HCT116 (cell line): ENCODE data around the gene MAP4K4.

Experiments
- POLR2A ChIP-seq: IDR thresholded peaks from 2 replicates; pipeline ENCODE4 v1.7.0; 2011; ENCODE audit warnings: borderline replicate concordance; ENCODE audit not compliant: insufficient read depth, insufficient read length; ENCODE audit errors: extremely low read depth
- POLR2AphosphoS5 ChIP-seq: IDR thresholded peaks from 2 replicates; pipeline ENCODE4 v1.6.1; 2011; ENCODE audit warnings: mild to moderate bottlenecking, low read depth, low read length, moderate library complexity
- SP1 ChIP-seq: IDR thresholded peaks from 2 replicates; pipeline ENCODE4 v1.6.1; 2012; ENCODE audit warnings: low read depth
- TF ChIP-seq, protein P1 (sequence below), 3 experiments: fragments of 200-600 bp in 1 of 3; sonication (generic) in 1 of 3; IDR thresholded peaks in 2 of 3; conservative IDR thresholded peaks in 1 of 3; 2 replicates each; pipeline ENCODE4 v1.5.1; 2012 to 2017; ENCODE audit warnings: low read depth in 2 of 3, low read length in 2 of 3, antibody characterized with exemption in 1 of 3, borderline replicate concordance in 1 of 3, control low read depth in 1 of 3, mild to moderate bottlenecking in 1 of 3, mixed read lengths in 1 of 3, mixed run types in 1 of 3, moderate library complexity in 1 of 3; ENCODE audit not compliant: insufficient read depth in 1 of 3
- TF ChIP-seq, protein P2 (sequence below): IDR thresholded peaks from 2 replicates; pipeline ENCODE4 v1.6.1; 2011; ENCODE audit warnings: mild to moderate bottlenecking, low read length, moderate library complexity; ENCODE audit not compliant: insufficient replicate concordance; ENCODE audit errors: extremely low read depth

DNA sequence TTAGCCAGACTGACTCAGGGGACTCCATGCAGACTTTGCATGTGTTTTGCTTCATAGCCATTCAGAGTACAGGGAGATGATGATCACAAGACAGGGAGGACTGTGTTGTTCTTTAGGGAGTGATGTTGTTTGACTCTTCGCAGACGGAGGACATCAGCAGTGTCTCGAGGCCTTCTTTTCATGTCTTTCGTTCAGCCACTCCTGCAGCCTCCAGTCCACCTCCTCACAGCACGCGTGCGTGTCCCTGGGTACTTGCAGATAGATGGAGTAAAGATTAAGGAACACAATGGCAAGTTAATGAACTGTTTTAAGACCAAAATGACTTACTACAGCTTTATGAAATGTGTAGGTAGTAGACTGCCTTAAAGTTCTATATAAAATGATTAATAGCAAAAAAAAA lies 114.7 kb downstream of the MAP4K4 start:
- no peak for TF ChIP-seq POLR2A
- no peak for TF ChIP-seq SP1
- TF ChIP-seq, protein P1, sequence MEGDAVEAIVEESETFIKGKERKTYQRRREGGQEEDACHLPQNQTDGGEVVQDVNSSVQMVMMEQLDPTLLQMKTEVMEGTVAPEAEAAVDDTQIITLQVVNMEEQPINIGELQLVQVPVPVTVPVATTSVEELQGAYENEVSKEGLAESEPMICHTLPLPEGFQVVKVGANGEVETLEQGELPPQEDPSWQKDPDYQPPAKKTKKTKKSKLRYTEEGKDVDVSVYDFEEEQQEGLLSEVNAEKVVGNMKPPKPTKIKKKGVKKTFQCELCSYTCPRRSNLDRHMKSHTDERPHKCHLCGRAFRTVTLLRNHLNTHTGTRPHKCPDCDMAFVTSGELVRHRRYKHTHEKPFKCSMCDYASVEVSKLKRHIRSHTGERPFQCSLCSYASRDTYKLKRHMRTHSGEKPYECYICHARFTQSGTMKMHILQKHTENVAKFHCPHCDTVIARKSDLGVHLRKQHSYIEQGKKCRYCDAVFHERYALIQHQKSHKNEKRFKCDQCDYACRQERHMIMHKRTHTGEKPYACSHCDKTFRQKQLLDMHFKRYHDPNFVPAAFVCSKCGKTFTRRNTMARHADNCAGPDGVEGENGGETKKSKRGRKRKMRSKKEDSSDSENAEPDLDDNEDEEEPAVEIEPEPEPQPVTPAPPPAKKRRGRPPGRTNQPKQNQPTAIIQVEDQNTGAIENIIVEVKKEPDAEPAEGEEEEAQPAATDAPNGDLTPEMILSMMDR (IDR thresholded peaks at IDR 0.05 in 2 of 3, conservative IDR thresholded peaks at IDR 0.05 in 1 of 3; ENCODE audit: borderline replicate concordance in 1 of 3, insufficient read depth in 1 of 3, low read depth in 2 of 3, low read length in 2 of 3): no peak
- TF ChIP-seq, protein P2, sequence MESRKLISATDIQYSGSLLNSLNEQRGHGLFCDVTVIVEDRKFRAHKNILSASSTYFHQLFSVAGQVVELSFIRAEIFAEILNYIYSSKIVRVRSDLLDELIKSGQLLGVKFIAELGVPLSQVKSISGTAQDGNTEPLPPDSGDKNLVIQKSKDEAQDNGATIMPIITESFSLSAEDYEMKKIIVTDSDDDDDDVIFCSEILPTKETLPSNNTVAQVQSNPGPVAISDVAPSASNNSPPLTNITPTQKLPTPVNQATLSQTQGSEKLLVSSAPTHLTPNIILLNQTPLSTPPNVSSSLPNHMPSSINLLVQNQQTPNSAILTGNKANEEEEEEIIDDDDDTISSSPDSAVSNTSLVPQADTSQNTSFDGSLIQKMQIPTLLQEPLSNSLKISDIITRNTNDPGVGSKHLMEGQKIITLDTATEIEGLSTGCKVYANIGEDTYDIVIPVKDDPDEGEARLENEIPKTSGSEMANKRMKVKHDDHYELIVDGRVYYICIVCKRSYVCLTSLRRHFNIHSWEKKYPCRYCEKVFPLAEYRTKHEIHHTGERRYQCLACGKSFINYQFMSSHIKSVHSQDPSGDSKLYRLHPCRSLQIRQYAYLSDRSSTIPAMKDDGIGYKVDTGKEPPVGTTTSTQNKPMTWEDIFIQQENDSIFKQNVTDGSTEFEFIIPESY: no peak
- TF ChIP-seq POLR2AphosphoS5: no peak
